Naive thymus-derived CD4-positive, alpha-beta T cell (primary cell): ENCODE measurements around the gene KSR1. TPM values are rescaled to one million over a fixed set of nuclear protein-coding genes. Genes with fewer than 3 reads are reported as not detected.

ENCODE experiments used
- ATAC-seq: fragments of 150-1000 bp; cut with Tn5 transposase; 2 replicates; pipeline ENCODE4 v1.10.0; 2021; ENCODE audit warnings: mild to moderate bottlenecking, moderate library complexity
- CTCF ChIA-PET: fragments of 350-600 bp; sonication (Branson Sonifier 250); formaldehyde crosslinking; loops from one replicate; lab custom pipeline; 2021; ENCODE audit warnings: antibody characterized with exemption; lab: Charles Lee
- POLR2A ChIA-PET: fragments of 350-600 bp; sonication (Branson Sonifier 250); formaldehyde crosslinking; loops from one replicate; lab custom pipeline; 2021; ENCODE audit warnings: antibody characterized with exemption, inconsistent platforms; lab: Charles Lee
- DNase-seq, 9 donors: peaks; one replicate each; pipeline versions ENCODE4 v3.0.0 to v3.0.0-alpha.2; 2020 to 2022; ENCODE audit warnings: mixed read lengths in 1 of 9
- H3K27ac ChIP-seq: one replicate; pipeline ENCODE4 v1.7.0; 2013; ENCODE audit warnings: mild to moderate bottlenecking, low read depth, low read length, moderate library complexity
- H3K27me3 ChIP-seq, 2 donors: one replicate each; pipeline ENCODE4 v1.7.0; 2013; ENCODE audit warnings: low read length in 2 of 2, mild to moderate bottlenecking in 2 of 2, moderate library complexity in 2 of 2; ENCODE audit not compliant: control insufficient read depth in 2 of 2, insufficient read depth in 2 of 2
- H3K36me3 ChIP-seq, 3 experiments: 1 replicate in 2 of 3; 2 replicates in 1 of 3; pipeline ENCODE4 v1.7.0; 2013; ENCODE audit warnings: low read length in 3 of 3, mild to moderate bottlenecking in 3 of 3, moderate library complexity in 1 of 3; ENCODE audit not compliant: insufficient read depth in 3 of 3, control insufficient read depth in 2 of 3
- H3K4me1 ChIP-seq, 2 donors: one replicate each; pipeline ENCODE4 v1.7.0; 2013; ENCODE audit warnings: low read length in 2 of 2, mild to moderate bottlenecking in 2 of 2, moderate library complexity in 1 of 2; ENCODE audit not compliant: control insufficient read depth in 2 of 2, insufficient read depth in 2 of 2
- H3K4me3 ChIP-seq: 2 replicates; pipeline ENCODE4 v1.7.0; 2013; ENCODE audit warnings: mild to moderate bottlenecking, low read length
- H3K9me3 ChIP-seq, 3 experiments: 1 replicate in 2 of 3; 2 replicates in 1 of 3; pipeline ENCODE4 v1.7.0; 2013; ENCODE audit warnings: low read length in 3 of 3; ENCODE audit not compliant: control insufficient read depth in 2 of 3
- H3K27ac Mint-ChIP-seq, 9 donors: one replicate each; pipeline ENCODE4 v1.8.0; 2020 to 2022; ENCODE audit warnings: mixed read lengths in 9 of 9, mild to moderate bottlenecking in 8 of 9, moderate library complexity in 5 of 9, inconsistent platforms in 2 of 9
- H3K27me3 Mint-ChIP-seq, 5 donors: one replicate each; pipeline ENCODE4 v1.8.0; 2021 to 2022; ENCODE audit warnings: mixed read lengths in 5 of 5, mild to moderate bottlenecking in 1 of 5
- H3K36me3 Mint-ChIP-seq, 5 donors: one replicate each; pipeline ENCODE4 v1.8.0; 2020 to 2022; ENCODE audit warnings: mixed read lengths in 5 of 5, mild to moderate bottlenecking in 3 of 5, inconsistent platforms in 1 of 5
- H3K4me1 Mint-ChIP-seq, 7 donors: one replicate each; pipeline ENCODE4 v1.8.0; 2020 to 2022; ENCODE audit warnings: mixed read lengths in 7 of 7, mild to moderate bottlenecking in 3 of 7, inconsistent platforms in 1 of 7
- H3K4me3 Mint-ChIP-seq, 10 donors: one replicate each; pipeline ENCODE4 v1.8.0; 2020 to 2022; ENCODE audit warnings: mild to moderate bottlenecking in 10 of 10, mixed read lengths in 10 of 10, moderate library complexity in 6 of 10, inconsistent platforms in 2 of 10
- H3K9me3 Mint-ChIP-seq, 11 donors: one replicate each; pipeline ENCODE4 v1.8.0; 2020 to 2022; ENCODE audit warnings: mixed read lengths in 11 of 11, mild to moderate bottlenecking in 4 of 11, inconsistent platforms in 1 of 11, moderate library complexity in 1 of 11
- intact Hi-C, 2 donors: fragments of 100-400 bp; cut with micrococcal nuclease; formaldehyde crosslinking; loops; one replicate each; pipeline ENCODE4 v1.15.1; 2023
- polyA plus RNA-seq, 2 donors: library from polyadenylated mRNA; unstranded; fragments of 300-500 nt; fragmentation: Illumina TruSeq; gene quantifications; one replicate each; pipeline ENCODE4 v1.2.3, GENCODE V29; 2021
- total RNA-seq, 6 experiments: library from RNA in 5 of 6; stranded (reverse) in 5 of 6; gene quantifications; 1 replicate in 5 of 6; 2 replicates in 1 of 6; pipeline ENCODE4 v1.2.3 and lab custom pipeline; 2021 to 2026

KSR1 gene
- total and polyA plus RNA-seq, 7 experiments from 2014 or later, result 0.52 to 96.4 (median 23.3) TPM

DNA sequence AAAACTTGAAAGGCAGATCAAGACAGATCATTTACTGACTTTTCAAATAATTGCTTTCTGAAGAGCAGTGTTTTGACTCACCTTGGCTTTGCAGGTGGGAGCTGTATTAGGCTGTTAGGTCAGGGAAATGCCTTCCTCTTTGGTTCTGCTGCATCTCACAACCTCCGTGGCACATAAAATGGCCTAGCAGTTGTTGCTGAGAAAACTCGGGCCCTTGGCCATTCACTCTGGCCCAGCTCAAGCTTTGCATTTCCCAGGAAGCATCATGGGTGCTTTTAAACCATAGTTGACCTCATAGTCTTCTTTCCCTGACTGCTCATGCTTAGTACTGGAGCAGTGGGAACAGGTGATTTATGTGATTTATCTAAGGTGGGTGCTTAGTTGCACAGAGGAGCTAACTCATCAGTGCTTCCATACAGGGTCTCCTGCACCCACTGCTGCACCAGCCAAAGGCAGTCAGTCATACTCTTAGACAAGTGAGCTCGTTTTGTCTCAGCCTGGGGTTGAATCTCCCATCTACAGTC, 83.6 kb downstream of the KSR1 start:
- no peak overlapping the region for H3K4me3 Mint-ChIP-seq
- Histone ChIP-seq H3K4me1 (peaks cover 14 to 15% of the 10 kb centered on the region in 2 donors), H3K36me3 (no peaks in the 10 kb centered on the region), H3K4me3 (no peak overlapping the region), H3K27me3 (no peaks in the 10 kb centered on the region), H3K27ac (no peak overlapping the region), H3K9me3 (no peaks in the 10 kb centered on the region)
- no peaks in the 10 kb centered on the region for H3K9me3 Mint-ChIP-seq
- H3K27ac Mint-ChIP-seq, result no peak overlapping the region
- no peak for ATAC-seq
- DNase-seq, result no peak
- ChIA-PET CTCF (interaction anchor here (0.6 kb wide), 1 partner anchor 184 kb away, joined by 3 read pairs; no protein-coding TSS in a partner anchor), POLR2A (no interaction called here)
- peaks cover 0 to 5% (median 0%) of the 10 kb centered on the region in 5 donors for H3K36me3 Mint-ChIP-seq
- peaks cover 5 to 76% (median 22%) of the 10 kb centered on the region in 7 donors for H3K4me1 Mint-ChIP-seq
- intact Hi-C loops, result loop anchor here in 1 of 2 donors (10.0 kb wide), 1 partner anchor 65 kb away; no protein-coding TSS in a partner anchor
- peaks cover 0 to 3% (median 0%) of the 10 kb centered on the region in 5 donors for H3K27me3 Mint-ChIP-seq

DNA sequence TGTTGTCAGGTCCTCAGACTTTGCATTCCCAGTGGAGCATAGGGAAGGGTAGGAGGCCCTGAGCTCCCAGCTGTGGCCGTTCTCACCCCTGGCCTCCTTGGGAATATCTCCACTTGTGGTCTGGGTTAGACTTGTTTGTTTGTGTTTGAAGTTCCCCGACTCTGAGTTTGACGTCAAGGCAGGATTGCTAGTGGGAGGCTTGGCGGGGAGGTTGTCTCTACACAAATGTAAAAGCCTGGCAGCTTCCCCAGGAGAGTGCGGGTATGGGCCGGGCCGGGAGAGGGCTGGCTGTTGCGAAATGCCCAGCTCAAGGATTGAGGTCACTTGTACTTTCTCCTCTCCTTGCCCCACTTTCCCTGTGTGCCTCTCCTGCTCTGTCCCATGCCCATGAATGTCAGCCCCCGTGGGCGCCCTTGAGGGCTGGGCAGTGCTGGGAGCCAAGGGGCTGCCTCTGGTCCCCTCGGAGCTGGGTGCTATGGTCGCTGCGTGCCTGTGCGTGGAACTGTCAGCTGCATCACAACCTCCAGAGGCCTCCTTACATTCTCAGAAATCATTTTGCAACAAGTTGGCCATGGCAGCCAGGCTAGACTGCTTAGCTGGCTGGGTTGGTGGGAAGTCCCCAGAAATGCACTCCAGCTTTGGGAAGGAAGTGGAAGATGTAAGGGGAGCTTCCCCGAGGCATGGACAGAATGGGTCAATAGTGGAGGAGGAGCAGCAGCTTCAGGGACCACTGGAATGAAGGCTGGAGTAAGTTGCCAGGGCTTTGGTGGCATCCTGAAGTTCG, 84.3 kb downstream of the KSR1 start:
- peaks cover 12 to 78% (median 28%) of the 10 kb centered on the region in 7 donors for H3K4me1 Mint-ChIP-seq

GRCh38 chr17:27541301-27542023, 85.2 kb downstream of the KSR1 start:
- CTCF ChIA-PET, result no interaction called here

More for the DNA sequence above, 84.3 kb downstream of the KSR1 start:
- peak; percentile 26 for ATAC-seq
- intact Hi-C loops, result loop anchor here in 1 of 2 donors (10.0 kb wide), 1 partner anchor 66 kb away; no protein-coding TSS in a partner anchor
- no peaks in the 10 kb centered on the region for H3K36me3 ChIP-seq
- POLR2A ChIA-PET, result no interaction called here
- Mint-ChIP-seq H3K4me3 (peak overlapping the region in 1 of 10 donors; percentile 23), H3K9me3 (no peaks in the 10 kb centered on the region), H3K27me3 (peaks cover 0 to 3% (median 0%) of the 10 kb centered on the region in 5 donors), H3K36me3 (peaks cover 0 to 5% (median 0%) of the 10 kb centered on the region in 5 donors), H3K27ac (no peak overlapping the region)
- H3K4me1 ChIP-seq, result peaks cover 15 to 19% of the 10 kb centered on the region in 2 donors
- H3K4me3 ChIP-seq, result no peak overlapping the region
- H3K27ac ChIP-seq, result no peak overlapping the region
- DNase-seq, result no peak
- CTCF ChIA-PET, result interaction anchor here (0.6 kb wide), 1 partner anchor 185 kb away, joined by 3 read pairs; no protein-coding TSS in a partner anchor
- no peaks in the 10 kb centered on the region for H3K27me3 ChIP-seq
- no peaks in the 10 kb centered on the region for H3K9me3 ChIP-seq

GRCh38 chr17:27542841-27543463, 86.7 kb downstream of the KSR1 start:
- H3K27ac ChIP-seq, result no peak overlapping the region
- H3K4me1 ChIP-seq, result peaks cover 15 to 19% of the 10 kb centered on the region in 2 donors
- POLR2A ChIA-PET, result interaction anchor here (0.6 to 0.7 kb wide), 2 partner anchors 168 to 257 kb away, joined by 3 to 4 read pairs; no protein-coding TSS in a partner anchor
- peaks cover 0 to 3% (median 0%) of the 10 kb centered on the region in 5 donors for H3K27me3 Mint-ChIP-seq
- CTCF ChIA-PET, result no interaction called here
- ATAC-seq (no peak), DNase-seq (no peak)
- H3K36me3 Mint-ChIP-seq, result peaks cover 0 to 5% (median 0%) of the 10 kb centered on the region in 5 donors
- no peaks in the 10 kb centered on the region for H3K36me3 ChIP-seq
- H3K4me1 Mint-ChIP-seq, result peaks cover 18 to 85% (median 35%) of the 10 kb centered on the region in 7 donors
- intact Hi-C loops, result loop anchor here in 1 of 2 donors (10.0 kb wide), 1 partner anchor 68 kb away; no protein-coding TSS in a partner anchor
- H3K9me3 Mint-ChIP-seq, result no peaks in the 10 kb centered on the region
- peak overlapping the region in 1 of 9 donors; percentile 92 for H3K27ac Mint-ChIP-seq
- H3K4me3 ChIP-seq, result no peak overlapping the region
- H3K9me3 ChIP-seq, result no peaks in the 10 kb centered on the region
- H3K27me3 ChIP-seq, result no peaks in the 10 kb centered on the region
- peak overlapping the region in 1 of 10 donors; percentile 20 for H3K4me3 Mint-ChIP-seq

More at GRCh38 chr17:27541301-27542023, 85.2 kb downstream of the KSR1 start:
- DNase-seq (no peak), ATAC-seq (no peak)
- intact Hi-C loops, result loop anchor here in 1 of 2 donors (10.0 kb wide), 1 partner anchor 67 kb away; no protein-coding TSS in a partner anchor
- Mint-ChIP-seq H3K27me3 (peaks cover 0 to 3% (median 0%) of the 10 kb centered on the region in 5 donors), H3K4me1 (peaks cover 18 to 81% (median 35%) of the 10 kb centered on the region in 7 donors), H3K27ac (peak overlapping the region in 2 of 9 donors; percentile 16 to 59), H3K4me3 (peak overlapping the region in 1 of 10 donors; percentile 34), H3K36me3 (peaks cover 0 to 5% (median 0%) of the 10 kb centered on the region in 5 donors), H3K9me3 (no peaks in the 10 kb centered on the region)
- Histone ChIP-seq H3K36me3 (no peaks in the 10 kb centered on the region), H3K9me3 (no peaks in the 10 kb centered on the region), H3K27ac (no peak overlapping the region), H3K4me1 (peaks cover 15 to 19% of the 10 kb centered on the region in 2 donors), H3K4me3 (no peak overlapping the region), H3K27me3 (no peaks in the 10 kb centered on the region)
- POLR2A ChIA-PET, result no interaction called here

GRCh38 chr17:27543464-27543856, 87.2 kb downstream of the KSR1 start:
- ATAC-seq (no peak), DNase-seq (no peak)
- intact Hi-C loops, result loop anchor here in 1 of 2 donors (10.0 kb wide), 1 partner anchor 69 kb away; no protein-coding TSS in a partner anchor
- no peaks in the 10 kb centered on the region for H3K27me3 ChIP-seq
- Mint-ChIP-seq H3K27me3 (peaks cover 0 to 3% (median 0%) of the 10 kb centered on the region in 5 donors), H3K4me3 (peak overlapping the region in 1 of 10 donors; percentile 80), H3K36me3 (peaks cover 0 to 5% (median 0%) of the 10 kb centered on the region in 5 donors), H3K27ac (peak overlapping the region in 1 of 9 donors; percentile 92), H3K4me1 (peaks cover 18 to 84% (median 35%) of the 10 kb centered on the region in 7 donors), H3K9me3 (no peaks in the 10 kb centered on the region)
- H3K27ac ChIP-seq, result no peak overlapping the region
- H3K36me3 ChIP-seq, result no peaks in the 10 kb centered on the region
- H3K4me3 ChIP-seq, result no peak overlapping the region
- ChIA-PET CTCF (no interaction called here), POLR2A (no interaction called here)
- no peaks in the 10 kb centered on the region for H3K9me3 ChIP-seq
- H3K4me1 ChIP-seq, result peaks cover 15 to 19% of the 10 kb centered on the region in 2 donors
